A549 (cell line): Measurements from ENCODE around the gene WIZ. TPM values are rescaled to one million over a fixed set of nuclear protein-coding genes. Genes with fewer than 3 reads are reported as not detected.

Experiments
- ATAC-seq, 2 experiments: fragments of 200-7000 bp in 1 of 2; fragments of >200 bp in 1 of 2; cut with Nextera tagmentation in 1 of 2; cut with Tn5 transposase in 1 of 2; 3 replicates each; pipeline versions ENCODE4 v1.8.0 to v1.9.1; 2018 to 2020; ENCODE audit warnings: mild to moderate bottlenecking in 1 of 2, moderate library complexity in 1 of 2
- CTCF ChIA-PET: fragments of 300-600 bp; sonication (Branson Sonifier 250); formaldehyde crosslinking; extraction: SDS; loops from one replicate; lab custom pipeline; 2021; ENCODE audit warnings: antibody characterized with exemption, inconsistent platforms; lab: Yijun Ruan, JAX
- POLR2A ChIA-PET: fragments of 350-600 bp; formaldehyde crosslinking; extraction: SDS; loops from one replicate; lab custom pipeline; 2021; ENCODE audit warnings: antibody characterized with exemption, inconsistent platforms; lab: Yijun Ruan, JAX
- DNase-seq, 2 experiments: peaks; one replicate each; pipeline versions ENCODE4 v3.0.0 to v3.0.0-alpha.2; 2011 to 2016; ENCODE audit warnings: low read depth in 1 of 2, low spot score in 1 of 2
- FAIRE-seq: peaks from 2 replicates; lab custom pipeline; 2011; peaks lifted over from hg19 to GRCh38; lab: Jason Lieb, UNC
- H3K27ac ChIP-seq, 2 experiments: fragments of >200 bp; sonication (Bioruptor Twin); formaldehyde crosslinking; 3 replicates each; pipeline ENCODE4 v1.5.1; 2016 to 2017
- H3K4me1 ChIP-seq: fragments of >200 bp; sonication (Bioruptor Twin); formaldehyde crosslinking; 3 replicates; pipeline ENCODE4 v1.6.1; 2016
- H3K4me2 ChIP-seq: fragments of >200 bp; sonication (Bioruptor Twin); formaldehyde crosslinking; 3 replicates; pipeline ENCODE4 v1.6.1; 2016
- H3K4me3 ChIP-seq: fragments of >200 bp; sonication (Bioruptor Twin); formaldehyde crosslinking; 3 replicates; pipeline ENCODE4 v1.5.1; 2016
- H3K9me3 ChIP-seq: fragments of >200 bp; sonication (Bioruptor Twin); formaldehyde crosslinking; 3 replicates; pipeline ENCODE4 v1.6.1; 2016
- BHLHE40 ChIP-seq: IDR thresholded peaks from 2 replicates; pipeline ENCODE4 v1.6.1; 2012; ENCODE audit warnings: low read depth, low read length, inconsistent platforms
- CHD2 ChIP-seq: fragments of 150-350 bp; IDR thresholded peaks from 2 replicates; pipeline ENCODE4 v1.6.1; 2014; ENCODE audit warnings: low read length; ENCODE audit not compliant: partially characterized antibody
- CTCF ChIP-seq: fragments of >200 bp; sonication (Bioruptor Twin); formaldehyde crosslinking; IDR thresholded peaks from 3 replicates; pipeline ENCODE4 v1.5.1; 2016
- EHF ChIP-seq: fragments of 250-450 bp; sonication (Bioruptor Pico); IDR thresholded peaks from 2 replicates; pipeline ENCODE4 v1.5.0; 2020; ENCODE audit warnings: mild to moderate bottlenecking
- ESRRA ChIP-seq: fragments of 150-350 bp; IDR thresholded peaks from 2 replicates; pipeline ENCODE4 v1.6.1; 2014; ENCODE audit warnings: mild to moderate bottlenecking, low read length, borderline replicate concordance
- FOSL2 ChIP-seq, 2 experiments: fragments of 450-650 bp in 1 of 2; fragments of >200 bp in 1 of 2; sonication (Bioruptor Twin) in 1 of 2; formaldehyde crosslinking; IDR thresholded peaks; 2 replicates each; pipeline versions ENCODE4 v1.5.0 to v1.6.1; 2016 to 2020; ENCODE audit warnings: mild to moderate bottlenecking in 1 of 2, moderate library complexity in 1 of 2
- HDAC2 ChIP-seq: fragments of 200-600 bp; sonication (generic); IDR thresholded peaks from 2 replicates; pipeline ENCODE4 v1.6.1; 2016
- HMGXB4 ChIP-seq: fragments of 250-450 bp; sonication (Bioruptor Pico); IDR thresholded peaks from 2 replicates; pipeline ENCODE4 v1.5.0; 2021; ENCODE audit warnings: mild to moderate bottlenecking, moderate library complexity, borderline replicate concordance
- HOXA7 ChIP-seq: fragments of 250-450 bp; sonication (Bioruptor Pico); IDR thresholded peaks from 2 replicates; pipeline ENCODE4 v1.5.0; 2020; ENCODE audit warnings: mild to moderate bottlenecking, moderate library complexity
- KDM1A ChIP-seq: fragments of 200-600 bp; sonication (generic); IDR thresholded peaks from 2 replicates; pipeline ENCODE4 v1.6.1; 2016; ENCODE audit warnings: low read depth, mild to moderate bottlenecking
- KDM5A ChIP-seq: fragments of 200-600 bp; sonication (generic); IDR thresholded peaks from 2 replicates; pipeline ENCODE4 v1.6.1; 2016; ENCODE audit warnings: antibody characterized with exemption, mild to moderate bottlenecking
- MAX ChIP-seq: IDR thresholded peaks from 2 replicates; pipeline ENCODE4 v1.6.1; 2012
- MAZ ChIP-seq: fragments of 150-350 bp; IDR thresholded peaks from 2 replicates; pipeline ENCODE4 v1.6.1; 2014; ENCODE audit warnings: antibody characterized with exemption, low read depth, low read length, borderline replicate concordance
- NPAS2 ChIP-seq: fragments of 250-450 bp; sonication (Bioruptor Pico); IDR thresholded peaks from 2 replicates; pipeline ENCODE4 v1.8.0; 2022; ENCODE audit warnings: mild to moderate bottlenecking, moderate library complexity, borderline replicate concordance
- POLR2A ChIP-seq: IDR thresholded peaks from 2 replicates; pipeline ENCODE4 v1.6.1; 2012; ENCODE audit warnings: mild to moderate bottlenecking, low read length
- RAD21 ChIP-seq, 2 experiments: fragments of >200 bp in 1 of 2; sonication (Bioruptor Twin) in 1 of 2; formaldehyde crosslinking in 1 of 2; IDR thresholded peaks in 1 of 2; conservative IDR thresholded peaks in 1 of 2; 2 replicates in 1 of 2; 3 replicates in 1 of 2; pipeline ENCODE4 v1.6.1; 2012 to 2018; ENCODE audit warnings: inconsistent platforms in 1 of 2
- RARB ChIP-seq: fragments of 250-450 bp; sonication (Bioruptor Pico); IDR thresholded peaks from 2 replicates; pipeline ENCODE4 v1.8.0; 2021; ENCODE audit warnings: mild to moderate bottlenecking, moderate library complexity
- REST ChIP-seq: fragments of 200-600 bp; sonication (generic); IDR thresholded peaks from 2 replicates; pipeline ENCODE4 v1.6.1; 2016; ENCODE audit warnings: antibody characterized with exemption, mild to moderate bottlenecking, moderate library complexity
- RFX5 ChIP-seq: fragments of 450-650 bp; IDR thresholded peaks from 2 replicates; pipeline ENCODE4 v1.7.1; 2014; ENCODE audit warnings: antibody characterized with exemption, mild to moderate bottlenecking, moderate library complexity
- SREBF2 ChIP-seq: fragments of 450-650 bp; IDR thresholded peaks from 2 replicates; pipeline ENCODE4 v1.6.1; 2014; ENCODE audit warnings: mild to moderate bottlenecking, moderate library complexity
- ZNF302 ChIP-seq: fragments of 250-450 bp; sonication (Bioruptor Pico); IDR thresholded peaks from 2 replicates; pipeline ENCODE4 v1.9.0; 2021; ENCODE audit warnings: inconsistent platforms, mild to moderate bottlenecking, moderate library complexity
- WGBS: methylation state at CpG from one replicate; pipeline ENCODE4 v1.1.6; 2017; ENCODE audit errors: missing lambda C conversion rate; 5-methylcytosine and 5-hydroxymethylcytosine counted together
- polyA plus RNA-seq, 4 experiments: library from polyadenylated mRNA; depleted of rRNA in 3 of 4; stranded (reverse); fragments of >200 nt; fragmentation: RNase III in 1 of 4; extraction: RNeasy Plus Mini Kit Qiagen cat#74134 plus additional on column Dnase treatment in 1 of 4; gene quantifications; 2 replicates in 3 of 4; 3 replicates in 1 of 4; pipeline ENCODE4 v1.2.3, GENCODE V29; 2011 to 2017
- TF ChIP-seq, protein P1 (sequence below): fragments of >200 bp; sonication (Bioruptor Twin); formaldehyde crosslinking; IDR thresholded peaks from 2 replicates; pipeline ENCODE4 v1.6.1; 2016
- TF ChIP-seq, protein P2 (sequence below): IDR thresholded peaks from 2 replicates; pipeline ENCODE4 v1.6.1; 2012

WIZ gene
- polyA plus RNA-seq, 2 of the 4 experiments (the other 2 are of a cell fraction): 3.7 to 15.1 TPM

- no peak for ATAC-seq
- FAIRE-seq: no peak
- H3K4me2 ChIP-seq: no peak overlapping the region
These were observed 58.9 kb downstream of the WIZ start for GRCh38 chr19:15390814-15391213.

DNA sequence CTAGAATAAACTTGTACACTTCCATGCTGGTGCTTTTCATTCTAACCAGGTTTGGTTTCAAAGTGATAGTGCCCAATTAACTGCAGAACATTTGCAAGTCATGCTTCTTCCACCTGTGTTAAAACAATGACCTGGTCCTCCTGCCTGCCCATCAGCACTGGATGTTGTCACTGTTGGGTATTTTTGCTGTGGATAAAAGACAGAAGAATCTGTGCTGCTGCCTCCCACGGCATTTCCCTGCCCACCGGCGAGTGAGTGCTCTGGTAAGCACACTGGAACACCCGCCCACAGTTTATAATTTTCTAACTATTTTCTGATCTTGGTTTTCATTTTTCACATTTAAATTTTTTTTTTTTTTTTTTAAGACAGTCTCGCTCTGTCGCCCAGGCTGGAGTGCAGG, 67.9 kb downstream of the WIZ start:
- no peak overlapping the region for H3K27ac ChIP-seq
- ATAC-seq (no peak), DNase-seq (no peak), FAIRE-seq (no peak)
- H3K4me1 ChIP-seq: peaks cover 20% of the 10 kb centered on the region
- no peak overlapping the region for H3K4me3 ChIP-seq
- H3K4me2 ChIP-seq: no peak overlapping the region
- no peaks in the 10 kb centered on the region for H3K9me3 ChIP-seq
- WGBS: 91% methylated on average over 6 of the region's 6 CpGs
- ChIA-PET CTCF (no interaction called here), POLR2A (no interaction called here)
- TF ChIP-seq RAD21 (conservative IDR thresholded peaks at IDR 0.05 in 1 of 2, IDR thresholded peaks at IDR 0.05 in 1 of 2): no peak
- TF ChIP-seq ESRRA: no peak
- TF ChIP-seq, protein P1, sequence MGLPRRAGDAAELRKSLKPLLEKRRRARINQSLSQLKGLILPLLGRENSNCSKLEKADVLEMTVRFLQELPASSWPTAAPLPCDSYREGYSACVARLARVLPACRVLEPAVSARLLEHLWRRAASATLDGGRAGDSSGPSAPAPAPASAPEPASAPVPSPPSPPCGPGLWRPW: no peak
- TF ChIP-seq CHD2: no peak
- no peak for TF ChIP-seq MAZ
- TF ChIP-seq KDM5A: no peak
- no peak for TF ChIP-seq SREBF2
- TF ChIP-seq HMGXB4 (CRISPR knock-in tag): no peak
- no peak for TF ChIP-seq KDM1A
- no peak for TF ChIP-seq RARB (CRISPR knock-in tag)
- TF ChIP-seq EHF (CRISPR knock-in tag): no peak

More at GRCh38 chr19:15390814-15391213, 58.9 kb downstream of the WIZ start:
- DNase-seq: no peak
- no peak overlapping the region for H3K27ac ChIP-seq
- CTCF ChIA-PET: no interaction called here
- WGBS: 86% methylated on average over 2 of the region's 2 CpGs
- POLR2A ChIA-PET: no interaction called here
- peaks cover 8% of the 10 kb centered on the region; the same call in 1 of the 3 replicates for H3K4me1 ChIP-seq
- no peaks in the 10 kb centered on the region for H3K9me3 ChIP-seq
- H3K4me3 ChIP-seq: no peak overlapping the region
- no peak for TF ChIP-seq BHLHE40
- TF ChIP-seq RFX5: no peak
- no peak for TF ChIP-seq HOXA7
- no peak for TF ChIP-seq MAZ
- TF ChIP-seq MAX: no peak
- no peak for TF ChIP-seq ZNF302
- TF ChIP-seq POLR2A: no peak
- TF ChIP-seq FOSL2 (IDR thresholded peaks at IDR 0.05): no peak
- TF ChIP-seq FOSL2 (CRISPR knock-in tag; IDR thresholded peaks at IDR 0.05): no peak
- no peak for TF ChIP-seq CTCF
- TF ChIP-seq SREBF2: no peak
- no peak for TF ChIP-seq REST
- no peak for TF ChIP-seq NPAS2
- TF ChIP-seq, protein P2, sequence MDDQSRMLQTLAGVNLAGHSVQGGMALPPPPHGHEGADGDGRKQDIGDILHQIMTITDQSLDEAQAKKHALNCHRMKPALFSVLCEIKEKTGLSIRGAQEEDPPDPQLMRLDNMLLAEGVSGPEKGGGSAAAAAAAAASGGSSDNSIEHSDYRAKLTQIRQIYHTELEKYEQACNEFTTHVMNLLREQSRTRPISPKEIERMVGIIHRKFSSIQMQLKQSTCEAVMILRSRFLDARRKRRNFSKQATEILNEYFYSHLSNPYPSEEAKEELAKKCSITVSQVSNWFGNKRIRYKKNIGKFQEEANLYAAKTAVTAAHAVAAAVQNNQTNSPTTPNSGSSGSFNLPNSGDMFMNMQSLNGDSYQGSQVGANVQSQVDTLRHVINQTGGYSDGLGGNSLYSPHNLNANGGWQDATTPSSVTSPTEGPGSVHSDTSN: no peak
- TF ChIP-seq HDAC2: no peak
- TF ChIP-seq, all 56 proteins: peak for 0
